ENCODE data around the gene SH3TC2.

DNA sequence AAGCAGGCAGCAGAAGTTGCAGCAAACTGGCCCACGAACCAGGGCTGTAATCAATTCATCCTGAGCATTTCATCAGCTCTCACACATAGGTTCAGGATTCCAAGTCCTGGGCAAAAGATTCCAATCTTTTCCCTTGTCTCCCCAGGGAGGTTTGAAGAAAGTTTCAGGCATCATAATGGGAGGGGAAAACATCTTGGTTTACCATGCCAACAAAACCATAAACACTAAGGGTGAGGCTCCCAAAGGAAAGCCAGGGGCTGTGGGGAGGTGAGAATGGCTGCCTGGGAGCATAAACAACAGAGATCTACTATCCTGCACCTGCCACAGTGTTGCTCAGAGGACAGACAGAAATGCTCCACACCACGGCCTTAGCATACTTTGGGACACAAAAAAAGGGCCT is 94.6 kb downstream of the SH3TC2 start:
- TF ChIP-seq, protein P1, sequence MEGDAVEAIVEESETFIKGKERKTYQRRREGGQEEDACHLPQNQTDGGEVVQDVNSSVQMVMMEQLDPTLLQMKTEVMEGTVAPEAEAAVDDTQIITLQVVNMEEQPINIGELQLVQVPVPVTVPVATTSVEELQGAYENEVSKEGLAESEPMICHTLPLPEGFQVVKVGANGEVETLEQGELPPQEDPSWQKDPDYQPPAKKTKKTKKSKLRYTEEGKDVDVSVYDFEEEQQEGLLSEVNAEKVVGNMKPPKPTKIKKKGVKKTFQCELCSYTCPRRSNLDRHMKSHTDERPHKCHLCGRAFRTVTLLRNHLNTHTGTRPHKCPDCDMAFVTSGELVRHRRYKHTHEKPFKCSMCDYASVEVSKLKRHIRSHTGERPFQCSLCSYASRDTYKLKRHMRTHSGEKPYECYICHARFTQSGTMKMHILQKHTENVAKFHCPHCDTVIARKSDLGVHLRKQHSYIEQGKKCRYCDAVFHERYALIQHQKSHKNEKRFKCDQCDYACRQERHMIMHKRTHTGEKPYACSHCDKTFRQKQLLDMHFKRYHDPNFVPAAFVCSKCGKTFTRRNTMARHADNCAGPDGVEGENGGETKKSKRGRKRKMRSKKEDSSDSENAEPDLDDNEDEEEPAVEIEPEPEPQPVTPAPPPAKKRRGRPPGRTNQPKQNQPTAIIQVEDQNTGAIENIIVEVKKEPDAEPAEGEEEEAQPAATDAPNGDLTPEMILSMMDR (conservative IDR thresholded peaks at IDR 0.05; ENCODE audit: low read depth, low read length): no peak
- no peak for TF ChIP-seq EZH2 (IDR thresholded peaks at IDR 0.05; ENCODE audit: low read length, unreplicated experiment)
